Effector CD4-positive, alpha-beta T cell (primary cell): ENCODE data around the gene THY1.

Source experiments
- DNase-seq: peaks from one replicate; pipeline ENCODE4 v3.0.0-alpha.2; 2020

THY1 gene

DNA sequence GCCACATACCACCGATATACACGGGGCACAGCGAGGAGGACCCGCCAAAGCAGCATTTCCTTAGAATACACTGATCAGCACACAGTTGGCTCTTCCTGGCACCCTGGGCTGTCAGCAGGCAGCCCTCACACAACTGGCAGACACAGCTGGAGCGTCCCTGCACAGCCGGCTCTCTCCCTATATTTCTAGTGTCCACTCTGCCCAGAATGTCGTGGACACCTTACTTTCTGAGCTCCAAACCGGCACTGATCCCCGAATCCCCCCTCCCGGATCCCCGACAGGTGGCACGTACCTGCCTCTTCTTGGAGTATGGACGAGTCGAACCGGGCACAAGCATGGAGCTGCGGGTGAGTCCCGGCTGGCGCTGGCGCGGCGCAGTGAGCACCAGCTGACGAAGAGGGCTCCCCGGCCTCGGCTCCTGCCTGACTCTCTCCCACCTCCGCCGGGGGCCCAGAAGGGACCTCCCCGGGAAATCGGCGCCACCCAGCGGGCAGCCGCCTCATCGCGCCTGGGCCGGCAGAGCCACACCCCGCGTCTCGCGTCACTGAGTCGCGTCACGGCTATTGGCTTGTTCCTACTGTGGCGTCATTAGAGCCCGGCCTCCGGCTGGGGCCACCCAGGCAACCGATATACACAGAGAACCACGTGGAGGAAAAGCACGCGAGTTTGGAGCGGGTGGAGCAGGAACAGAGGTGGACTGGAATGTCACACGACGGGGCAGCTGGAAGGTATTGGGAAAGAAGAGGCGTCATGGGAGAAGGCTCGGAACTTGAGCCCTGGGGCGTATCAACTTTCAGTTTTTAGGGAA, 41.6 kb downstream of the THY1 start, which contains the start of gene USP2:
Gene USP2, minus strand, starts transcription at position 510 of the 808 bp plus-strand sequence. CDS start 8,210 bp downstream, outside the sequence.
- DNase-seq = peak; percentile 96

DNA sequence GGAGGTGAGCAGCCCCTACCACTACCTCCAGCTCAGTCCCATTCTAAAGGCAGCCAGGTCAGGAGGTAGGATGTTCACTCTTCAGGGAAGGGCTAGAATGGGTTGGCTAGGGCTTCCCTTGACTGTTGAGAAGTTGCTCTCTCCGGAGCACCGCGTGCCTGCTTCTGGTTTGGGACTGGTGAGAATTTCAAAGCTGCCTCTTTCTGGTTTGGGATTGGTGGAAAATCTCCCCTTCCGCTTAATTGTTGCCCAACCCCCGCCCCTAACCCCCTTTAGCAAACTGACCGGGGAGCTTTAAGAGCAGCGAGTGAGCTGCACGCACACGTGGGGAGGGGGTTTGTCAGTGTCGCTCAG, 42.2 kb downstream of the THY1 start:
- DNase-seq = no peak

DNA sequence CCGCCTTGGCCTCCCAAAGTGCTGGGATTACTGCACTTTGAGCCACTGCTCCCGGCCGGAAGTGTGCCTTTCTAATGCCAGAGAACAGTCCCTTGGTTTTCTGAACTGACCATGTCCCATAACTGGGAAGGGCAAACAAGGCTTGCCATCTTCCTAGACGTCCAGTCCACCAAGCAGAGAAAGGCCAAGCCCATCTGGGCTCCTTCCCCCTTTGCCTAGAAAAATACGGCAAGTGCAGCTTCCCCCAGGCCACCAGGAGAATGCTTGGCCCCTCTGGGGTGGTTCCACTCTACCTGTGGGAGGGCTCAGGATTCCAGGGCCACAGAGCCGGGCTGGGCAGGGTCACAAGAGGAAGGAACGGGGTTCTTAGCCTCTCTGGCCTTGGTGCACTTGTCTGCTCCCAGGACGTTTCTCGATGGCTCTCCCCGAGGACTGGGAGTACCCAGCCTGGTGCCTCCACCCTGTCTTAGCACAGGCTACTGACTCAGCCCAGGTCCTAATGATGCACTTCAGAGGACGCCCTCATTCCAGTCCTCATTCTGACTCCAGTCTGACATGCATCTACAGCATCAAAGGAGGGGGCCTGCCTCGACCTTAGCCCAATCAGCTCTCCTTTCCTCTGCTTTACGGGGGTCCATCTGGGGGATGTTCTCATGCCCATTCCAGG, 42.7 kb downstream of the THY1 start:
- no peak for DNase-seq

DNA sequence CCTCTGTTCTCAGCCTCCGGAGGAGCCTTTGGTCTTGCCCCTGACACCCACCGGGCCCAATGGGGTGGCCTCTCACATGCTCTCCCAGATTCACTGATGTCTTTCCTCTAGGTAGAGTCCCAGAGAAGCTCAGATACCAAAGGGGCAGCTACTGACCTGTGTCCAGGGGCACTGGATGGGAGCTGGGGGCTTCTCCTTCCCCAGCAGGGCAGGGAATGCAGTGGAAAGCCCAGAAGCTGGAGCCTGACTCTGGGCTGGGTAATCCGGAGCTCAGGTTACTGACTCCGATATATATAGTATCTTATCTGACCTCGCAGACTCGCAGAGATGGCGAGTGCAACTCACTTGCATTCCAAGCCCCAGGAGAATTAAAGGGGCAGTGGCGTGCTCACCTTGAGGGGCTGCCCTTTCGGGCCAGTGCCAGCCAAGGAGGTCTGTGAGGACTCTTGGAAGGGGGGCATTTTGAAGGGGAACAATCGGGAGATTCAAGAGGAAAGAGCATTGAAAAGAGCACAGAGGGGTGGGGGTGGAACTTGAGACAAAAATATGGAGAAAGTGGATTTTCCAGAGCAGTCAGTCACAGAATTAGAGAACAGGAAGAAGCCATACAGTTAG, 44.0 kb downstream of the THY1 start:
- DNase-seq = no peak

DNA sequence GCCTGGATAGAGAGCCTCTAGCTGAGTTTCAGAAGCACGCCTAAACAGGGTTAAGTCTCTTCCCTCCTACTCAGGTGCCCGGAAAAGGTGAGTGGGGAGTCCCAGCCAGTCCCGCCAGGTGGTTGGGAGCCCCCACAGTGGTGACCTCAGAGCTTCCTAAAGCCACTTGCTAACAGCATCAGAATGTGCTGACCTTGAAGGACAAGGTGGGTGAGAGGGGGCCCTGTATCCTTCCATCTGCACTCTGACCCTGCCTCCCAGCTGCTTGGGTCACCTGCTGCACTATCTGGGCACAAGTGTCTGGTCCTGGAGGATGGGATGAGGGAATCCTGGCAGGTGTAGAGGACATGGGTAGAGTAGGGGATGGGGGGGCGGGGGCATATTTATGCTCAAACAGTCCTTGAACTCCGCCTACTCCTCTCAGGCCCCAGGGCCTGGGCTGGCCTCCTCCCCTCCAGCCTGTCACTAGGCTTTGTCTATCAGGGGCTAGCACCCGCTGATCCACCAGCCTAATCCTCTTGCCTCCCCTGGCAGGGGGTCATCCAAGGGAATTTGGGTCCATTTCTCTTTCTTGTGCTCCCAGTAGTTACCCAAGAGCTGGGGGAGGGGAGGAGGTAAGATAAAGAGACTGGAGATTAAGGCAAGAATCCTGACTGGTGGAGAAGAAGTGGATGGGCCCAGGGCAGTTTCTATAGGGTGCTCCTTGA, 44.9 kb downstream of the THY1 start:
- DNase-seq = no peak

DNA sequence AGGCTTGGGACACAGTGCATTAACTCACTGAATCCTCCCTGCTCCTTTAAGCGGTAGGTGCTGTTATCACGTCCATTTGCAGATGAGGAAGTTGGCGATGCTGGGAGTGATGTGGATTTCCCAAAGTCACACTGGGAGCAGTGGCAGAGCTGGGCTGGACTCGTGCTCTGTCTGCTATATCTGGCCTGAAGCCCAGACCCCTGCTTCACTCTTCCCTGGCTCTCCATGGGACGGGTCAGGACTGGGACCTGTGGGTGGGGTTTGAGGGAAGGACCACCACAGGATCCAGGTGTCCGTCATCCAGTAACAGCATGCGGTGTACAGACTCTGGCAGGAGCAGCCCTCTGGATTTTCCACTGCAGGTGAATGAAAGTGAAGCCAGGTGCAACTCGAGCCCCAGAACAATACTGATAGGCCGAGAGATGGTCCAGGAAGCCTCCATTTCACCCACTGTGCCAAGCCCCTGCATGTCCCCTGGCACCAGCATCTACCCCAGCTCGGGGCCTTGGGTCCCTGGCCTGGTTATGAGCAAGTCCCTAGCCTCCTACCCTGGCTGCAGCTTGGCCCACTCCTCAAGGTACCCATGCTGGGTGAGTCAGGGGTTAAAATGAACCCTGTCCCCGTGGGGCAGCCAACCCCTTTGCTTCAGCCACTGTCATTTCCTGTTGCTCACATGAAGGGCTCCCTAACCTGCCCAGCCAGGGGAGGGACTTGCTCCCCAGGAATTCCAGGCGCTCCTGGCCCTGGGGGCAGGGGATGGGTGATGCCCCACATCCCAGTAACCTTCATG, 45.7 kb downstream of the THY1 start:
- no peak for DNase-seq

DNA sequence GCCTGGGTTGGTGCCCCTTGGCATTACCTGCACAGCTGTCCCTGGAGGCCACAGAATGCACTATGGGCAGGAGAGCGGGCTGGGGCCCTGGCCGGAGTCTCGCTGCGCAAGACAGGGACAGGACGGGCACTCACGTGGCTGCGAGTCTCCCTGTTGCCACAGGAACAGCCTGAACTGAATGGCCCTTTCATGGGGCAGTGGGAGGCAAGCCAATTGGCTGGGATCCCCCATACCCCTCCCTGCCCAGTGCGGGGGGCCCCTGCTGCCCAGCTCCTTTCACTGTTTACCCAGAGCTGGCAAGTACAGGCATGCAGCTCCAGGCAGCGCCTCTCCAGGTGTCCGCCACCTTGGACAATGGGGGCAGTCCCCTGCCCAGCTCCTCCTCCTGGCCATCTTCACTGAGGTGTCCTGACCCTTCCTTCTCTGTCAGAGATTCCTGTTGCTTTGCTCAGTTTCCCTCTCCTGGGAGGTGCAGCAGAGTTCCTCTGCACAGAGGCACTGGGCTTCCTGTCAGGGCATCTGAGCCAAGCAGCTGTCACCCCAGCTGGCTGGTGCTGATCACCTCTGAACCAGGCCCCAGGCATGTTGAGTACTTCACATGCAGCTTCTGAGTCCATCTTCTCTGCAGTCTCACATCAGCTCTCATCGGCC, 46.6 kb downstream of the THY1 start:
- DNase-seq = no peak

DNA sequence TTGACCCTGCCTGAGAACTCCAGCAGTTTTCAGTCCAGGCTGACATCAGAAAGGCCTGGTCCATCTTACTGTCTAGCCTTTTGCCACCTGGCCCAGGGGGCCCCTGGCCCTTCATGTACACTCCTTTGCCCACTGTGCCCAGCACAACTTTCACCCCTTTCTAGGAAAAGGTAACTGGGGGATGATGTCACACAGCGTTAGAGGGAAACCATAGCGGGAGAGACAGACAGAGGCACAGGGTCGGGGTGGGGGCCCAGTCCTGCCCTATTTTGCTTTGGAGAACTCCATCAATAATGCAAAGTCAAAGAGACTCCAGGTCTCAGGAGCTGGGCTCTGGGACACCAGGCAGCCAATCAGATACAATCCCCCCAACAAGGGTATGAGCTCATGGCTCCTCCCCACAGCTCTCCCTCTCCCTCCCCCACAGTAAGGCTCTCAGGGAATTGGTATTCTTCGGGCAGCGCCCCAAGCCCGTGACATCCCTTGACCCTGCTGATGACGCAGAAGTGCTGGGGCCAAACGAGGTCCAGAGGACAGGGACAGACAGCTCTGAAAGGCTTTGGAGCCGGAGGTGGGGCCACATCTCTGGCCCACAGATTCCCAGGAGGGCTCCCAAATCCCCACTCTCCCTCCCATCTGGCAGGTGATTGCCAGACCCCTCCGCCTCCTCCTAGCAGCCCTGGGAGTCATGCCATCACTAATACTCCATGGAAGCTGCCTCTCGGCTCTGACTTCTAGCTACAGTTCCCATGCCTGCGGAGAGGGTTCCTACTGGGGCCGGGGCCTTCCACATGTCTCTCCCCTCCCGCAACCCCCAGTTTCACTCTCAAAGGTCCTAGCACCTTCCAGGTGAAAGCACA, 47.4 kb downstream of the THY1 start:
- DNase-seq = no peak

DNA sequence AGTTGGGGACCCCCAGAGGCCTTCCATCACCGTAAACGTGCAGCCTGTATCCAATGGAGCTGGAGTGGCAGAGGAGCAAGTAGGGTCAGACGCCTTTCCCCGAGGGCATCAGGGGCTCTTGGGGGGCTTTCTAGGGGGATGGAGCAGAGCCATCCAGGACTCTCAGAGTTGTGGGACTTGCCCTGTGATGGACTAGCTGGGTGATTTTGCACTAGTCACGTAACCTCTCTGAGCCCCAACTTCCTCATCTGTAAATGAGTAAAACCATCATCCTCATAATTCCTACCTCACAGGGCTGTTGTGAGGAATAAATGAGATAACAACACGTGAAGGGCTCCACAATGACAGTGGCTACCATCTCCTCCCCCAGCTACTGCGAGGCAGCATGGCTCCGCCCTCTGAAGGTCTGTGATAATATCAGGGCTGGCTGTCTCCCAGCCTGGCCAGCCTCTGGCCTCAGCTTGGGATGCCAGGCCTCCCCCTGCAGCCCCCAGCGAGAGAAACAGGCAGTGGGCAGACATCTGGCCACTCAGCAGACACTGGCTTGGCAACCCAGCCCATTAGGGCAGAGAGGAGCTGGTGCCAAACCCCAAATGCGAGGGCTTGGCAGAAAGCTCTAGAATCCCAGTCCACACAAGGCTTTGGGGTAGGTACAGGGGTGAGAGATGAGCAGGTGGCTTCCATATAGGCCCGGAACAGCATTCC, 48.2 kb downstream of the THY1 start:
- DNase-seq = no peak

DNA sequence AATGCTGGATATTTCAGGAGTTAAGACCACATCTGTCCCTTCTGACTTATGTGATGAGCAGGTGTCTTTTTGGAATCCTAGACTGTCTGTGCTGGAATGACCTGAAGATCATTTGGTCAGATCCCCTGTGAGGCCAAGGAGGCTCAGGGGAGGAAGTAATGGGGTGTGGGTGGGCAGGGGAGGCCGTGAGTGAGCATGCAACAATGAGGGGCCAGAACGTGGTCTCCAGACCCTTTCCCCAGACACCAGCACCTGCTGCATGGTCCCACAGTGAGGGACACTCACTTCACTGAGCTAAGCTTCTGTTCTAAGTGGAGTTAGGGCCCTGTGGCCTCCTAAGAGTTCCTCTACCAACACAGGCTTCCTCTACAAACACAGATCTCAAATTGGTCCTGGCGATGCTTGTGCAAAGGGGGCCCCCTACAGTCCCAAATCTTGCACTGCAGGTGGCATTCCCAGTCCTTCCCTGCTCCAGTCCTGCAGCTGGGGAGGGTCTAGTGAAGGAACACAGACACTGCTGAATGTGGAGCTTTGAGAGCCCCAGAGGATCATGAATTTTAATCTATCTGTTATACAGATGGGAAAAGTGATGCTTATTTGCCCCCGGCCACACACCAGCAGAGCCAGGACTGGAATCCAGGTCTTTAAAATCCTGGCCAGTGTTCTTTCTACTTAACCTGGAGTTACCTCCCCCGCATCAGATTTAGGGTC, 48.9 kb downstream of the THY1 start:
- DNase-seq = no peak

DNA sequence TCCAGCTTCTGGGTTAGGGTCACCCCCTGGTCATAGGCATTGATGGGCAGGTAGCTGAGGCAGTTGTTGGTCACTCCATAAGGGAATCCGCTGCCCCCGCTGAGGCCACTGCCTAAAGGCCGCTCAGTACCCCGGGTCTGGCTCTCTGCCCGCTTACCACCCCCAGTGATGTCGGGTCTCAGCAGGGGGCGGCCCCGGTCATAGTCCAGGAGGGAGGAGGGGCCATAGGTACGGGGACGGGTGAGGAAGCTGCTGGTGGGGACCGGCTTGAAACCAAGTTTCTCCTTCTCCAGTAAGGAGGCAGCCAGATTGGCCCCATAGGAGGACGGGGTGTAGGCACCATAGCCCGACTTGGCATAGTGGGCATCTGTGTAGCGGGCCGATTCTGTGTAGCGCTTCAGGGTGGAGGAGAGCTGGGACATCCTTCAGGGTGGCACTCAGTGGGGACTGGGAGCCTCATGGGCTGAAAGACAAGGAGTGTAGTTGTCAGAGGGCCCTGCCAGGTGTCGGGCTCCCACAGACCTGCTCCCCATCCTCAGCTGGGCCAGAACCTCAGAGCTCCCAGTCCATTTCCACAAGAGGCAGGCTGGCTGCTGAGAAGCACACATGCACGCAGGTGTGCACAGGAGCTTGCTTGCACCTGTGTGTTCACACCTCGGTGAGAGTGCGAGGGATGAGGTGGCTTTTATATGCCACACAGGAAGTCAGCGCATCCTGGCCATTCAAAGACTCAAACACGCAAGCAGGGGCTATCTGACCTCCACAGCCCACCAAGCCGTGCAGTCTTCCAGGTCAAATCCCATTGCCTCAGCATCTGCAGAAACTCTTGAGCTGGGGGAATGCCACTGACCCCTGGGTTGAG, 49.7 kb downstream of the THY1 start:
- DNase-seq = no peak

DNA sequence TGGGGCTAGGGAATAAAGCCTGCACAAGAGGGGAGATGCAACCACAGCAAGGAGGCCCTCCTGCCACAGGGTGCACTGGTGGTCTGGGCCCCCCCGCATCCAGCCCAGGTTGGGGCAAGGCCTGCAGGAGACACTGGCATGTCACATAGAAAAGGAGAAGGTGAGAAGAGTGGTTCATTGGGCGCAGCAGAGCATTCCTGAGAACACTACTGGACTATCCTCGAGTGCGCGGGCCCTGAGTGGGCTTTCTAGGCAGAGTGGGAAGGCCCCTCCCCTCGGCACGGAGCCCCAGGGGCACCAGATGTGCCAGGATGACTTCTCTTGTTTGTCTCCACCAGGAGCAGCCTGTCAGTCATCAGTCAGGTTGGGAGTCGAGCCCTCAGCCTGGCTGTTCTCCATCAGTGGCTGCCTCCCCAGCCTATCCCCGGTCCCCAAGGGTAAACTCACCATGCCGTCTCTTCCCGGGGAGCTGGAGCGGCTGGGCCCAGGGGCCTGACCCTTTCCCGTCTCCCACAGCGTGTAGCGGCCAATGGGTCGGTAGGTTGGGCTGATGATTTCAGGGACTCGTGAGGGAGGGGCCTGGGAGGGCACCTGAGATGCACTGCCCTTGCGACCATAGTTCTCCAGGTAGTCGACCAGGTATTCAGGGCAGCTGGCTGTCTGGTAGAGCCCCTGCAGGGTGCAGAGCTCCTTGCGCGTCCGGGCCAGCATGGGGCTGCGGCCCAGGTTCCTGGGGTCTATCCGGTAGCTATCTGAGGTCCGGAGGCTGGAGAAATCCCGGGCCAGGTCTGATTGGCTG, 50.5 kb downstream of the THY1 start:
- no peak for DNase-seq

DNA sequence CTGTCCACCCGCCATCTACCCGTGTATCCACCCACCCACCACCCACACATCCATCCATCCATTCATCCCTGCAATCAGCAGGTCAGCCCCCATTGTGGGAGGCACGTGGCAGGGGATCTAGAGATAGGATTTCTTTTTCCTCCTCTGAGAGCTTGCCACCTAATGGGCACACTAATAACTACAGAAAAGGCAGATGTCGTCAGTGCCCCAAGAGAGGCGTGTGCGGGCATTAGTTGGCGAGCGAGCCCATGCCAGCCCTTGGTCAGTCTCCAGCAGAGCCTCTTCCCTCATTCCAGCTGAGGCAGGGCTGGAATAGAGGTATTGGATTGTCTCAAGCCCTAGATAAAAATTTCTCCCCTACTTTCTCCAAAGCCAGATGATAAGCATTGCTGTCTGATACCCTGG, 51.2 kb downstream of the THY1 start:
- DNase-seq = no peak

DNA sequence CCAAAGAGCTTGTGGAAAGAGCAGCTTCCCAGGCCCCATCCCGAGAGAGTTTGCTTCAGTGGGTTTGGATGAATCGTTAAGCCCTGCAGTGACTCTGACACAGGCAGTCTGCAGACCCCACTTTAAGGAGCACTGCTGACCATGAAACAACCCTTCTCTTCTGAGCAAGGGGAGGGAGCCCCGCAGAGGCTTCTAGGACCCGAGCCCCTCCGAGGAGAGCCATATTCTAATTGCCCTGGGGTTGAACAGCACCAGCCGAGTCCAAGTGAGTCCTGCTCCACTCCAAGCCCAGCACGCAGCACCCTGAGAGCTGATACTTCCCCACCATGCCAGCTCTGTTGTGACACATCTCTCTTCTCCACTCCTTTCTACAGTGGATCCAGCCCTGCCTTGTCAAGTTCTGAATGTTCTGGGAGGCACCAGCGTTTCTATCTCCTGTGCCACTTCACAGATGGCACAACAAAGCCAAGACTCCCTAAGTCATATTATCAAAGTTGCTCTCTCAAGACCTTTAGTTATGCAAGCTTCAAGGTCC, 51.8 kb downstream of the THY1 start:
- DNase-seq = no peak

DNA sequence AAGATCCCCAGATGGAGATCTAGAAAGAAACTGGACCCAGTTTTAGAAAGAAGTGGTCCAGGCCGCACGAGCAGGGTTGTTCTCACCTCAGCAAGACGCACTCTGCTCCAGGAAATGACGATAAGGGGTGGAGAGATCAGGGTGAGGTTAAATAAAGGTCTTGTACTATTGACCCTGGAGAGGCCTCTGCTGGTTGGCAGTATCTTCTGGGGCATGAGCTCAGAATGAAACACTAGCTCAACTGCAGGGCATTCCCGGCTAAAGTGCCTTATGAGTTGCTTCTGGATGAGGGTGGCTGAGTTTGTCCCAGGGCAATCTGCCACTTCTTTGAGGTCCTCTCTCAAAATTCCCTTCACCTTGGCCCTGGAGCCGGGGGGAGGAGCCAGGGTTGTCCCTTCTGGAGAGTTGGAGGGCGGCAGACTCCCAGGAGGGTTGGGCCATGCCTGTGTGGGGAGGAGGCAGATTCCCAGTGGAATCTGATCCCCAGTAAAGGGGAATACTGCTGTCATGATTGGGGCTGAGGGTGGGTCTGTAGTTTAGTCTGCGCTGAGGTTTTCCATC, 52.4 kb downstream of the THY1 start:
- no peak for DNase-seq

DNA sequence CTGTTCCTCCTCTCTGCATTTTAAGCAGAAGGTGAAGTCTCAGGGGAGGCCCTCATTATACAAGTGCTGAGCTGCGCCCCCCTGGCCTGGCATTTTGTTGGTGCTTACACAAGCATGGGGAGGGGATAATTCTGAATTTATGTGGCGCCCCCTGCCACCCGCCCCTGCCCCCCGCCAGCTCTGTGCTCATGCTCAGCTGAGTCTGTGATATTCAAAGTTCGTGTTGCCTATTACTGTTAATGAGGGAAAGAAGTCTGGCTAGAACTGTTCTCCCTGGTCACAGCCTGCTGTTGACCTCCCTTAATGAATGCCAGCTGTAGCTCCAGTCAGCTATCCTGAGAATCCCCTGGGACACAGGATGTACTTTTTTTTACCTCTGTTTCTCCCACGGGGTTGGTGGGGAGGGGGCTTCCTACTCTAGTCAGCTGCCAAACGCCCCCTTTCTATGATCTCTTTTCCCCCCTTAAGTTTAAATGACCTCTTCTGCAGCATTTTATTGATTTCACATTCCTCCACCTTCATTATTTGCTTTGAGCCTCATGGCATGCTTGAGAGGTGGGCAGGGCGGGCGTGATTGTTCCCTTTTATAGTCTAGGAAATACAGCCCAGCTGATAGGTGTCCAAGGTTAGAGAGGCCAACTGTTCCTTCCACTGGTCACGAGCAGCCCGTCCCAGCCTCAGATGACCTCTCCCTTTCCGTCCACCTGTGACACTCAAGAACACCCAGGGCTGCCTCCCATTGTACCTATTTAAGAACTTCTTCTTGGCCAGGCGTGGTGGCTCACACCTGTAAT, 53.6 kb downstream of the THY1 start:
- no peak for DNase-seq
